H1 (cell line): Measurements from ENCODE around the gene SLC6A8. TPM values are rescaled to one million over a fixed set of nuclear protein-coding genes. Genes with fewer than 3 reads are reported as not detected.

ENCODE experiments used
- BRCA1 ChIP-seq: IDR thresholded peaks from 2 replicates; pipeline ENCODE4 v1.6.1; 2012; ENCODE audit warnings: low read depth, low read length, improper control_type of control experiment
- CBX8 ChIP-seq: fragments of 300-800, 300-1000 bp; sonication (generic); IDR thresholded peaks from 2 replicates; pipeline ENCODE4 v1.7.1; 2016; ENCODE audit warnings: low read depth, low read length, borderline replicate concordance
- NANOG ChIP-seq: IDR thresholded peaks from 2 replicates; pipeline ENCODE4 v1.6.1; 2011; ENCODE audit warnings: low read length, low read depth, mild to moderate bottlenecking, inconsistent platforms; ENCODE audit not compliant: insufficient read depth, poor library complexity, severe bottlenecking
- PHF8 ChIP-seq: fragments of 200-600 bp; sonication (generic); conservative IDR thresholded peaks from 2 replicates; pipeline ENCODE4 v1.7.1; 2012; ENCODE audit warnings: low read depth, mild to moderate bottlenecking, inconsistent platforms, low read length, moderate library complexity
- SIX5 ChIP-seq: IDR thresholded peaks from 2 replicates; pipeline ENCODE4 v1.6.1; 2011; ENCODE audit warnings: mild to moderate bottlenecking, low read depth, low read length
- polyA plus RNA-seq, 7 experiments: library from polyadenylated mRNA; depleted of rRNA in 3 of 7; stranded (reverse) in 5 of 7; unstranded in 2 of 7; fragments of >200 nt in 5 of 7; fragments of 200-250 nt in 2 of 7; gene quantifications; 1 replicate in 5 of 7; 2 replicates in 1 of 7; 4 replicates in 1 of 7; pipeline versions ENCODE4 v1.2.1 to v1.2.3, GENCODE V29; 2011 to 2013; ENCODE audit warnings: missing spikeins in 2 of 7, mixed read lengths in 2 of 7
- total RNA-seq: library from RNA; stranded (reverse); fragmentation: NEBNext Ultra II Directional; extraction: Animal tissue kit (Norgen Biotek cat#: 25700); gene quantifications from 2 replicates; pipeline ENCODE4 v1.2.1, GENCODE V29; 2021
- TF ChIP-seq, protein P1 (sequence below): IDR thresholded peaks from 2 replicates; pipeline ENCODE4 v1.6.1; 2012; ENCODE audit warnings: low read length, inconsistent platforms

The SLC6A8 gene
- total and polyA plus RNA-seq, 2 of the 8 experiments (the other 6 are each of a cell fraction or from before 2014, with no cell fraction given), result 87.7 to 94.7 TPM

DNA sequence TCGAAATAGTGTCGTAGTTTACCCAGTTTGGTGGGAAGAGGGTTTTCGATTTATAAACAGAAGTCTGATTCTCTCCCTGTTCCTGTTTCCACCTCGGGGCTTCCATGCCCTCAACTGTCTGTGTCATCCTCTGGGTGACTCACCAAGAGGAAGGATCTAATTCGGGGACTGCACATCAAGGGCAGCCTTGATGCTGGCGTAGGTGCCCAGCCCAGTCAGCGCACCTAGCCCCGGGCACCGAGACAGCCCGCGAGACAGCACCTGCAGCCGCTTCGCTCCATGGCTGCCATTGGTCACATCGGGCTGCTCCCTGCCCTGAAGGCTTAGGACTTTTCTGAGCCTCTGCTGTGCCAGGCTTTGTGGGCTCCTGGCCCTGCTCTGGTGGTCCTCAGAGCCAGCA lies 44.7 kb downstream of the SLC6A8 start (continued):
- TF ChIP-seq, protein P1, sequence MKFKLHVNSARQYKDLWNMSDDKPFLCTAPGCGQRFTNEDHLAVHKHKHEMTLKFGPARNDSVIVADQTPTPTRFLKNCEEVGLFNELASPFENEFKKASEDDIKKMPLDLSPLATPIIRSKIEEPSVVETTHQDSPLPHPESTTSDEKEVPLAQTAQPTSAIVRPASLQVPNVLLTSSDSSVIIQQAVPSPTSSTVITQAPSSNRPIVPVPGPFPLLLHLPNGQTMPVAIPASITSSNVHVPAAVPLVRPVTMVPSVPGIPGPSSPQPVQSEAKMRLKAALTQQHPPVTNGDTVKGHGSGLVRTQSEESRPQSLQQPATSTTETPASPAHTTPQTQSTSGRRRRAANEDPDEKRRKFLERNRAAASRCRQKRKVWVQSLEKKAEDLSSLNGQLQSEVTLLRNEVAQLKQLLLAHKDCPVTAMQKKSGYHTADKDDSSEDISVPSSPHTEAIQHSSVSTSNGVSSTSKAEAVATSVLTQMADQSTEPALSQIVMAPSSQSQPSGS, result no peak
- no peak for TF ChIP-seq PHF8
- TF ChIP-seq BRCA1, result no peak
- TF ChIP-seq SIX5, result no peak
- TF ChIP-seq NANOG, result no peak
- TF ChIP-seq CBX8, result no peak
